Astrocyte (in vitro differentiated cells and primary cell): ENCODE measurements around the gene OSBPL1A. TPM values are rescaled to one million over a fixed set of nuclear protein-coding genes. Genes with fewer than 3 reads are reported as not detected.

Source experiments
- DNase-seq: peaks from one replicate; pipeline ENCODE4 v3.0.0-alpha.2; 2010; ENCODE audit warnings: low read depth
- FAIRE-seq: peaks from 2 replicates; lab custom pipeline; 2011; peaks lifted over from hg19 to GRCh38; lab: Jason Lieb, UNC
- H2AFZ ChIP-seq: 2 replicates; pipeline ENCODE4 v1.6.0; 2012; ENCODE audit warnings: low read depth, low read length, inconsistent platforms
- H3K27ac ChIP-seq: 2 replicates; pipeline ENCODE4 v1.5.1; 2011; ENCODE audit warnings: low read depth, low read length, inconsistent platforms
- H3K27me3 ChIP-seq: 2 replicates; pipeline ENCODE4 v1.6.0; 2011; ENCODE audit warnings: low read length, inconsistent platforms; ENCODE audit not compliant: insufficient read depth
- H3K36me3 ChIP-seq: 2 replicates; pipeline ENCODE4 v1.5.1; 2011; ENCODE audit warnings: low read length, inconsistent platforms; ENCODE audit not compliant: insufficient read depth
- H3K4me1 ChIP-seq: 2 replicates; pipeline ENCODE4 v1.5.1; 2011; ENCODE audit warnings: low read length, inconsistent platforms; ENCODE audit not compliant: insufficient read depth
- H3K4me2 ChIP-seq: 2 replicates; pipeline ENCODE4 v1.6.0; 2012; ENCODE audit warnings: low read length, inconsistent platforms
- H3K4me3 ChIP-seq: 2 replicates; pipeline ENCODE4 v1.5.1; 2011; ENCODE audit warnings: low read depth, mild to moderate bottlenecking, low read length, inconsistent platforms; ENCODE audit not compliant: insufficient read depth
- H3K79me2 ChIP-seq: 2 replicates; pipeline ENCODE4 v1.6.0; 2012; ENCODE audit warnings: mild to moderate bottlenecking, low read length, inconsistent platforms; ENCODE audit not compliant: insufficient read depth
- H3K9ac ChIP-seq: 2 replicates; pipeline ENCODE4 v1.6.0; 2012; ENCODE audit warnings: mild to moderate bottlenecking, low read length, inconsistent platforms
- H3K9me3 ChIP-seq: 2 replicates; pipeline ENCODE4 v1.5.1; 2012; ENCODE audit warnings: low read depth, mild to moderate bottlenecking, low read length, inconsistent platforms; ENCODE audit not compliant: insufficient read depth
- H4K20me1 ChIP-seq: 2 replicates; pipeline ENCODE4 v1.6.0; 2012; ENCODE audit warnings: low read length, inconsistent platforms; ENCODE audit not compliant: insufficient read depth
- H3K27ac Mint-ChIP-seq: one replicate; pipeline ENCODE4 v1.8.0; 2021; ENCODE audit warnings: mild to moderate bottlenecking, mixed read lengths; ENCODE audit not compliant: unreplicated experiment
- H3K27me3 Mint-ChIP-seq: one replicate; pipeline ENCODE4 v1.8.0; 2021; ENCODE audit warnings: low read depth, mixed read lengths; ENCODE audit not compliant: unreplicated experiment
- H3K36me3 Mint-ChIP-seq: one replicate; pipeline ENCODE4 v1.8.0; 2021; ENCODE audit warnings: low read depth, mixed read lengths; ENCODE audit not compliant: unreplicated experiment
- H3K4me1 Mint-ChIP-seq: one replicate; pipeline ENCODE4 v1.8.0; 2021; ENCODE audit warnings: low read depth, mixed read lengths; ENCODE audit not compliant: unreplicated experiment
- H3K4me3 Mint-ChIP-seq: one replicate; pipeline ENCODE4 v1.8.0; 2021; ENCODE audit warnings: mild to moderate bottlenecking, moderate library complexity, mixed read lengths; ENCODE audit not compliant: unreplicated experiment
- H3K9me3 Mint-ChIP-seq: one replicate; pipeline ENCODE4 v1.8.0; 2021; ENCODE audit warnings: mild to moderate bottlenecking, mixed read lengths; ENCODE audit not compliant: unreplicated experiment
- CTCF ChIP-seq: IDR thresholded peaks from 2 replicates; pipeline ENCODE4 v1.5.1; 2011; ENCODE audit warnings: low read depth, mild to moderate bottlenecking, inconsistent platforms, low read length, moderate library complexity; ENCODE audit not compliant: insufficient read depth
- EZH2 ChIP-seq: IDR thresholded peaks from 2 replicates; pipeline ENCODE4 v1.6.1; 2012; ENCODE audit warnings: mild to moderate bottlenecking, low read length, inconsistent platforms; ENCODE audit not compliant: insufficient read depth
- total RNA-seq: library from RNA; stranded (reverse); gene quantifications from 2 replicates; pipeline ENCODE4 v1.2.1, GENCODE V29; 2021

Gene OSBPL1A
- total RNA-seq, 1 donor from 2014 or later = 27.7 TPM

- Mint-ChIP-seq H3K4me3 (no peak overlapping the region), H3K9me3 (peaks cover 2% of the 10 kb centered on the region), H3K27ac (peak overlapping the region; percentile 1), H3K36me3 (no peaks in the 10 kb centered on the region), H3K27me3 (no peaks in the 10 kb centered on the region), H3K4me1 (peaks cover 19% of the 10 kb centered on the region)
- TF ChIP-seq EZH2 = no peak
- TF ChIP-seq CTCF = no peak
- H3K27me3 ChIP-seq = no peaks in the 10 kb centered on the region
- DNase-seq (no peak), FAIRE-seq (no peak)
- no peak overlapping the region for H3K4me3 ChIP-seq
- H3K4me2 ChIP-seq = no peak overlapping the region
- H3K79me2 ChIP-seq = peaks cover 19% of the 10 kb centered on the region
- H3K27ac ChIP-seq = no peak overlapping the region
- peaks cover 3% of the 10 kb centered on the region for H3K4me1 ChIP-seq
- no peak overlapping the region for H2AFZ ChIP-seq
- no peaks in the 10 kb centered on the region for H3K36me3 ChIP-seq
- no peaks in the 10 kb centered on the region for H4K20me1 ChIP-seq
- H3K9me3 ChIP-seq = no peaks in the 10 kb centered on the region
- H3K9ac ChIP-seq = no peak overlapping the region
Measured at GRCh38 chr18:24259869-24260641, 137.6 kb downstream of the OSBPL1A start.

GRCh38 chr18:24254071-24254470, 143.6 kb downstream of the OSBPL1A start:
- Mint-ChIP-seq H3K27me3 (no peaks in the 10 kb centered on the region), H3K27ac (no peak overlapping the region), H3K36me3 (no peaks in the 10 kb centered on the region), H3K4me1 (no peaks in the 10 kb centered on the region), H3K9me3 (peaks cover 2% of the 10 kb centered on the region), H3K4me3 (no peak overlapping the region)
- Histone ChIP-seq H2AFZ (no peak overlapping the region), H4K20me1 (peaks cover 23% of the 10 kb centered on the region), H3K9me3 (no peaks in the 10 kb centered on the region), H3K4me1 (no peaks in the 10 kb centered on the region), H3K36me3 (no peaks in the 10 kb centered on the region), H3K79me2 (peaks cover 31% of the 10 kb centered on the region), H3K27me3 (no peaks in the 10 kb centered on the region), H3K4me3 (no peak overlapping the region), H3K9ac (no peak overlapping the region), H3K4me2 (no peak overlapping the region), H3K27ac (no peak overlapping the region)
- DNase-seq (no peak), FAIRE-seq (no peak)
- TF ChIP-seq CTCF = no peak
- no peak for TF ChIP-seq EZH2

GRCh38 chr18:24249716-24250115, 147.9 kb downstream of the OSBPL1A start:
- TF ChIP-seq EZH2 (no peak), CTCF (no peak)
- Mint-ChIP-seq H3K4me3 (no peak overlapping the region), H3K9me3 (peaks cover 1% of the 10 kb centered on the region), H3K36me3 (no peaks in the 10 kb centered on the region), H3K4me1 (peaks cover 3% of the 10 kb centered on the region), H3K27ac (no peak overlapping the region), H3K27me3 (no peaks in the 10 kb centered on the region)
- Histone ChIP-seq H2AFZ (no peak overlapping the region), H3K36me3 (no peaks in the 10 kb centered on the region), H3K79me2 (peaks cover 22% of the 10 kb centered on the region), H3K27me3 (no peaks in the 10 kb centered on the region), H4K20me1 (peaks cover 24% of the 10 kb centered on the region), H3K9ac (no peak overlapping the region), H3K4me1 (no peaks in the 10 kb centered on the region), H3K27ac (no peak overlapping the region), H3K9me3 (no peaks in the 10 kb centered on the region), H3K4me3 (no peak overlapping the region), H3K4me2 (no peak overlapping the region)
- no peak for DNase-seq
- FAIRE-seq = no peak
